ENCODE measurements around the gene JDP2. TPM values are rescaled to one million over a fixed set of nuclear protein-coding genes. Genes with fewer than 3 reads are reported as not detected.

Gene JDP2, protein sequence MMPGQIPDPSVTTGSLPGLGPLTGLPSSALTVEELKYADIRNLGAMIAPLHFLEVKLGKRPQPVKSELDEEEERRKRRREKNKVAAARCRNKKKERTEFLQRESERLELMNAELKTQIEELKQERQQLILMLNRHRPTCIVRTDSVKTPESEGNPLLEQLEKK
- 27.4 TPM for polyA plus RNA-seq (2013, experiment 1 of 2)
- polyA plus RNA-seq (2013, experiment 2 of 2), result 28.8 TPM

DNA sequence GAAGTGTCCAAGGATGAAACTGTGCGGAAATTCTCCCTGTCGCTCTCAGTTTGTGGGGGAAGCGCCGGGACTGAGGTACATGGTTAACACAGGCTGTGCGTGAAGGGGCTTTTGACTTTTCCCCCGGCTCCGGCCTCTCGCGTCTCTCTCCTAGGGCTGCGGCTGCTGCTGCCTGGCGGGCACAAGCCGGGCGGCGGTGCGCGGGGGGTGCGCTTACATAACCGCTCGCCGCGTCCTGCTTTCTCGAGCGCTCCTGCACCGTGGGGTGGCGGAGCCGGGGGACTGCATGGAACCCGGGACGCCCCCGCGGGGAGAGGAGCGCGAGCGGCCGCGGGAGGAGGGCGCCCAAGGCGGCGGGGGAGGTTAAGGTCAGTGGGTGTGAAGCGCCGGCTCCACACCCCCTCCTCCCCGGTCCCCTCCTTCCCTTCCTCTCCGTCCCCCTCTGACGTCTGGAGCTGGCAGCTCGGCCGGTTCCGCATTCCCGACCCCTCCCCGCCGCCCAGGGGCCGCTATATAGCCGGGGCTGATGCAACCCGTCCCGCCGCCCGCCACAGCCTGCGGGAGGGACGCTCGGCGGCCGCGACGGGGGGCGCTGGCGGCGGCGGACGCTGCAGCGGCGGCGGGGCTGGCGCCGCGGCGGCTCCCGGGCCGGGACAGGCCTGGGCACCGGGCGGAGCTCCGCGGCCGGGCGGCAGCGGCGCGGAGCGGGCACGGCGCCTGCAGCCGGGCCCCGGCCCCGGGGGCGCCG is at the start of gene JDP2:
Gene JDP2 (plus strand): TSS at position 541 of the 748 bp plus-strand sequence. CDS start 9,899 bp downstream, outside the sequence.
- Histone ChIP-seq H3K56ac (ENCODE audit: low read length) (peak within 1 kb of the TSS; percentile 90), H3K4me1 (ENCODE audit: control insufficient read depth, low read depth, low read length) (peaks cover 11% of the 10 kb centered on the region), H4K5ac (ENCODE audit: low read length) (no peak within 1 kb of the TSS), H3K27ac (ENCODE audit: low read depth, low read length) (no peak within 1 kb of the TSS), H3K9ac (ENCODE audit: low read length) (peak within 1 kb of the TSS; percentile 83), H2AK5ac (ENCODE audit: low read length) (no peak within 1 kb of the TSS), H3K18ac (ENCODE audit: low read length) (peak within 1 kb of the TSS; percentile 99), H3K36me3 (ENCODE audit: control insufficient read depth, insufficient read depth, low read length) (peaks cover 6% of the 10 kb centered on the region), H3K79me2 (ENCODE audit: control insufficient read depth, insufficient read depth, low read length) (peaks cover 40% of the 10 kb centered on the region), H2BK5ac (ENCODE audit: low read length) (no peak within 1 kb of the TSS), H2BK15ac (replicated peaks; ENCODE audit: low read depth) (no peak within 1 kb of the TSS), H3K79me1 (ENCODE audit: low read length) (peaks cover 29% of the 10 kb centered on the region), H3K4me3 (ENCODE audit: low read length) (peak within 1 kb of the TSS; percentile 64), H4K8ac (ENCODE audit: low read depth, low read length) (peak within 1 kb of the TSS; percentile 95), H3K4ac (ENCODE audit: low read depth, low read length) (peak within 1 kb of the TSS; percentile 97), H2BK120ac (ENCODE audit: low read depth, low read length) (peak within 1 kb of the TSS; percentile 94), H3K4me2 (ENCODE audit: low read length) (peak within 1 kb of the TSS; percentile 82), H3K27me3 (ENCODE audit: insufficient read depth, low read length, poor library complexity) (no peaks in the 10 kb centered on the region), H3K23ac (ENCODE audit: low read length) (peak within 1 kb of the TSS; percentile 83)
- no CpG with 5 or more reads among the region's 93 CpGs for WGBS (ENCODE audit: extremely low coverage, insufficient coverage, low lambda C conversion rate)
- DNase-seq, result peak; percentile 90

DNA sequence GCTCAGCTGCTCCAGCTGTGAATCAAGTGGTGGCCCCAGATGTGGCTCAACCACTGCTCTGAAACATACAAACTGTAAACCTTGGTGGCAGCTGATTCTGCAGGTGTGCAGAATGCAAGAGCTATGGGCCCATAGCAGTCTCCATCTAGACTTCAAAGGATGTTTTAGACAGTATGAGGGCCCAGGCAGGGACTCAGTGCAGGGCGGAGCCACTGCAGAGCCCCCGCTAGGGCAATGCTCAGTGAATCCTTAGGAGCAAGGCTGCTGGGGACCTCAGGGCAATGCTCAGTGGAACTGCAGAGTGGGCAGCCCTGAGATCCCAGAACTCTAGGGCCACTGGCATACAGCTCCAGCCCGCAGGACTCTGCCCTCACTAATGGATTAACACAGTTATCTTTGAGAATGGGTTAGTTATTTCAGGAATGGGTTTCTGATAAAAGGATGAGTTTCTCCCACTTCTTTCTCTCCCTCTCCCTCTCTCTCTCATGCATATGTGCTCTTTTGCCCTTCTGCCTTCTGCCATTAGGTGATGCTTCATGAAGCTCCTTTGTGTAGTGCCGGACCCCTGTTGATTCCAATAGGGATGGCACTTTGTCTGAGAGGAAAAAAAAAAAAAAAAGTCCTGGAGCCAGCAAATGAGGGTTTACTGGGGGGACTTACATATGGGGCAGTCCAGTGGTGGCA is 48.4 kb upstream of the JDP2 start:
- H3K36me3 ChIP-seq (ENCODE audit: control insufficient read depth, insufficient read depth, low read length), result no peaks in the 10 kb centered on the region
- H3K27me3 ChIP-seq (ENCODE audit: insufficient read depth, low read length, poor library complexity), result no peaks in the 10 kb centered on the region
- no peak for DNase-seq
- no peaks in the 10 kb centered on the region for H3K79me1 ChIP-seq (ENCODE audit: low read length)
- H4K8ac ChIP-seq (ENCODE audit: low read depth, low read length), result no peak overlapping the region
- H3K4me3 ChIP-seq (ENCODE audit: low read length), result no peak overlapping the region
- no peak overlapping the region for H2BK120ac ChIP-seq (ENCODE audit: low read depth, low read length)
- H4K5ac ChIP-seq (ENCODE audit: low read length), result no peak overlapping the region
- H3K27ac ChIP-seq (ENCODE audit: low read depth, low read length), result no peak overlapping the region
- no peak overlapping the region for H3K23ac ChIP-seq (ENCODE audit: low read length)
- H3K56ac ChIP-seq (ENCODE audit: low read length), result no peak overlapping the region
- no peaks in the 10 kb centered on the region for H3K4me1 ChIP-seq (ENCODE audit: control insufficient read depth, low read depth, low read length)
- no CpG with 5 or more reads among the region's 4 CpGs for WGBS (ENCODE audit: extremely low coverage, insufficient coverage, low lambda C conversion rate)
- H3K4ac ChIP-seq (ENCODE audit: low read depth, low read length), result no peak overlapping the region
- no peak overlapping the region for H3K18ac ChIP-seq (ENCODE audit: low read length)
- H3K9ac ChIP-seq (ENCODE audit: low read length), result no peak overlapping the region
- H2BK15ac ChIP-seq (replicated peaks; ENCODE audit: low read depth), result no peak overlapping the region
- no peaks in the 10 kb centered on the region for H3K79me2 ChIP-seq (ENCODE audit: control insufficient read depth, insufficient read depth, low read length)
- no peak overlapping the region for H3K4me2 ChIP-seq (ENCODE audit: low read length)
- H2AK5ac ChIP-seq (ENCODE audit: low read length), result no peak overlapping the region
- H2BK5ac ChIP-seq (ENCODE audit: low read length), result no peak overlapping the region

DNA sequence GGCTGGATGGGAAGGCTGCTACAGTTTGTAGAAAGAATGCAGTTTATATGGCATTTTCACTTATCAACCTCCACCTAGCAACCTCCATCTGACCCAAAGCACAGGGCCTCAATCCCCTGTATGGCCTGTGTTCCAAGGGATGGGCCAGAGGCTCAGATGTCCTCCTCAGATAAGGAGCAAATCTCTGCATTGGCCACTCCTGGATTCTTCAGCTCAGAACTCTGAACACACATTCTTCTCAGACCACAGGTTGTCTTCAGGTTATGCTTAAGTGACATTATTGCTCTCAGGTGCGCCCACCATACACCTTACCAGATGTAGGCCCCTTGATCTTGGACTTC is 47.9 kb upstream of the JDP2 start:
- no peaks in the 10 kb centered on the region for H3K4me1 ChIP-seq (ENCODE audit: control insufficient read depth, low read depth, low read length)
- no peak overlapping the region for H4K5ac ChIP-seq (ENCODE audit: low read length)
- no peak overlapping the region for H2AK5ac ChIP-seq (ENCODE audit: low read length)
- no peak overlapping the region for H3K9ac ChIP-seq (ENCODE audit: low read length)
- no peak overlapping the region for H2BK5ac ChIP-seq (ENCODE audit: low read length)
- no peak for DNase-seq
- H3K36me3 ChIP-seq (ENCODE audit: control insufficient read depth, insufficient read depth, low read length), result no peaks in the 10 kb centered on the region
- no peak overlapping the region for H3K18ac ChIP-seq (ENCODE audit: low read length)
- no peak overlapping the region for H2BK120ac ChIP-seq (ENCODE audit: low read depth, low read length)
- no peak overlapping the region for H3K4me2 ChIP-seq (ENCODE audit: low read length)
- H3K4ac ChIP-seq (ENCODE audit: low read depth, low read length), result no peak overlapping the region
- no CpG with 5 or more reads among the region's 1 CpG for WGBS (ENCODE audit: extremely low coverage, insufficient coverage, low lambda C conversion rate)
- H3K79me1 ChIP-seq (ENCODE audit: low read length), result no peaks in the 10 kb centered on the region
- no peak overlapping the region for H3K56ac ChIP-seq (ENCODE audit: low read length)
- no peak overlapping the region for H3K27ac ChIP-seq (ENCODE audit: low read depth, low read length)
- H3K4me3 ChIP-seq (ENCODE audit: low read length), result no peak overlapping the region
- no peak overlapping the region for H3K23ac ChIP-seq (ENCODE audit: low read length)
- no peaks in the 10 kb centered on the region for H3K79me2 ChIP-seq (ENCODE audit: control insufficient read depth, insufficient read depth, low read length)
- H2BK15ac ChIP-seq (replicated peaks; ENCODE audit: low read depth), result no peak overlapping the region
- H4K8ac ChIP-seq (ENCODE audit: low read depth, low read length), result no peak overlapping the region
- no peaks in the 10 kb centered on the region for H3K27me3 ChIP-seq (ENCODE audit: insufficient read depth, low read length, poor library complexity)

DNA sequence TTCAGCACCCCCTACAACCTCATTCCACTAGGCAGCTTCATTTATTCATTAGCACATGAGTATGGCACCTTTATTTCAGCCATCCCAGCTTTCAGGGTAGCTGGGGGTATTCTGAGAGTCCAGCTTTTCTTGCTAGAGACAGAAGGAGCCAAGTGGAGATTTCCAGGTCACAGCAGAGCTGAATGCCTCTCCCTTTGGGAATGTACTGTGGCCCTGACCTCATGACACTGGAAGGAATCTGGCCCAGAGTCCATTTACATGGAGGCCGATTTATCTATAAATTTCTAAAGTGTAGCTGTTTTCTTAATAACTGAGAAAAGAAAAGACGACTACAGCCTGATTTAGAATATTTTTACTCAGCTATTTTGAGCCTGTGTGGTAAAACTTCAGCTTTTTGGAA is 47.2 kb upstream of the JDP2 start:
- Histone ChIP-seq H3K4me3 (ENCODE audit: low read length) (no peak overlapping the region), H3K79me1 (ENCODE audit: low read length) (no peaks in the 10 kb centered on the region), H3K18ac (ENCODE audit: low read length) (no peak overlapping the region), H3K36me3 (ENCODE audit: control insufficient read depth, insufficient read depth, low read length) (no peaks in the 10 kb centered on the region), H2BK120ac (ENCODE audit: low read depth, low read length) (no peak overlapping the region), H3K27ac (ENCODE audit: low read depth, low read length) (no peak overlapping the region), H2BK5ac (ENCODE audit: low read length) (no peak overlapping the region), H3K4ac (ENCODE audit: low read depth, low read length) (no peak overlapping the region), H2AK5ac (ENCODE audit: low read length) (no peak overlapping the region), H3K79me2 (ENCODE audit: control insufficient read depth, insufficient read depth, low read length) (no peaks in the 10 kb centered on the region), H3K9ac (ENCODE audit: low read length) (no peak overlapping the region), H3K56ac (ENCODE audit: low read length) (no peak overlapping the region), H4K5ac (ENCODE audit: low read length) (no peak overlapping the region), H2BK15ac (replicated peaks; ENCODE audit: low read depth) (no peak overlapping the region), H3K23ac (ENCODE audit: low read length) (no peak overlapping the region), H3K4me2 (ENCODE audit: low read length) (no peak overlapping the region), H3K27me3 (ENCODE audit: insufficient read depth, low read length, poor library complexity) (no peaks in the 10 kb centered on the region), H3K4me1 (ENCODE audit: control insufficient read depth, low read depth, low read length) (no peaks in the 10 kb centered on the region), H4K8ac (ENCODE audit: low read depth, low read length) (no peak overlapping the region)
- no peak for DNase-seq
- WGBS (ENCODE audit: extremely low coverage, insufficient coverage, low lambda C conversion rate), result no CpG with 5 or more reads among the region's 2 CpGs

DNA sequence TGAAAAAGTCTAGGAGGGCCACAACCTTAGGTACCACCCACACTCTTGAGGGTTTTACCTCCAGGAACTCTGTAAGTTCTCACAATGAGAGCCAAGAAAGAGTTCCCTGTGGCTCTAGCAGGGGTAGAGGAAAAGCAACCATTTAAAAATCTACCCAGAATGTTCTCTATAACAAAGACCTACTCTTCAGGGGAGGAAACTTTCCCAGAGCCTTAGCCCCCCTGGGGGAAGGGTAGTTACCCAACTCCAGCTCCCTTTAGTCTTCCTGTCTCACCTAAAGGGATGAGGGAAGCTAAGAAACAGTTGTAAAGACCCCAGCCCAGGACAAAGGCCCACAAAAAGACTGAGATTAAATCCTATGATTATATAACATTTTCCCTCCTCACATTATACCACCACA is 46.2 kb upstream of the JDP2 start:
- Histone ChIP-seq H3K27me3 (ENCODE audit: insufficient read depth, low read length, poor library complexity) (no peaks in the 10 kb centered on the region), H3K36me3 (ENCODE audit: control insufficient read depth, insufficient read depth, low read length) (no peaks in the 10 kb centered on the region), H3K23ac (ENCODE audit: low read length) (no peak overlapping the region), H2BK120ac (ENCODE audit: low read depth, low read length) (no peak overlapping the region), H4K8ac (ENCODE audit: low read depth, low read length) (no peak overlapping the region), H3K79me2 (ENCODE audit: control insufficient read depth, insufficient read depth, low read length) (no peaks in the 10 kb centered on the region), H3K4me2 (ENCODE audit: low read length) (no peak overlapping the region), H3K79me1 (ENCODE audit: low read length) (no peaks in the 10 kb centered on the region), H3K4ac (ENCODE audit: low read depth, low read length) (no peak overlapping the region), H3K27ac (ENCODE audit: low read depth, low read length) (no peak overlapping the region), H3K56ac (ENCODE audit: low read length) (no peak overlapping the region), H3K9ac (ENCODE audit: low read length) (no peak overlapping the region), H2AK5ac (ENCODE audit: low read length) (no peak overlapping the region), H3K4me3 (ENCODE audit: low read length) (no peak overlapping the region), H3K18ac (ENCODE audit: low read length) (no peak overlapping the region), H4K5ac (ENCODE audit: low read length) (no peak overlapping the region), H2BK5ac (ENCODE audit: low read length) (no peak overlapping the region), H3K4me1 (ENCODE audit: control insufficient read depth, low read depth, low read length) (no peaks in the 10 kb centered on the region), H2BK15ac (replicated peaks; ENCODE audit: low read depth) (no peak overlapping the region)
- no peak for DNase-seq
